HUES64 (cell line): Measurements from ENCODE around the gene NDFIP2.

Experiments
- H3K27ac ChIP-seq: 2 replicates; pipeline ENCODE4 v1.7.0; 2013; ENCODE audit warnings: low read depth, low read length, inconsistent platforms
- H3K27me3 ChIP-seq: 2 replicates; pipeline ENCODE4 v1.6.1; 2013; ENCODE audit warnings: mild to moderate bottlenecking, low read length; ENCODE audit not compliant: insufficient read depth
- H3K36me3 ChIP-seq: 2 replicates; pipeline ENCODE4 v1.6.1; 2013; ENCODE audit warnings: mild to moderate bottlenecking, low read length; ENCODE audit not compliant: insufficient read depth
- H3K4me1 ChIP-seq: 2 replicates; pipeline ENCODE4 v1.6.1; 2013; ENCODE audit warnings: mild to moderate bottlenecking, low read length, moderate library complexity; ENCODE audit not compliant: insufficient read depth
- H3K4me3 ChIP-seq: 2 replicates; pipeline ENCODE4 v1.5.1; 2013; ENCODE audit warnings: mild to moderate bottlenecking, low read length, moderate library complexity
- H3K9ac ChIP-seq: 2 replicates; pipeline ENCODE4 v1.6.1; 2013; ENCODE audit warnings: mild to moderate bottlenecking, low read depth, low read length
- H3K9me3 ChIP-seq: 2 replicates; pipeline ENCODE4 v1.6.1; 2013; ENCODE audit warnings: low read depth, low read length; ENCODE audit not compliant: insufficient read depth
- WGBS: fragments of 150-250, 120-280 bp; methylation state at CpG from one replicate; pipeline ENCODE4 v1.1.7; 2013; ENCODE audit warnings: missing lambda C conversion rate; 5-methylcytosine and 5-hydroxymethylcytosine counted together

Gene NDFIP2

GRCh38 chr13:79497064-79497463 lies 16.1 kb downstream of the NDFIP2 start:
- Histone ChIP-seq H3K9me3 (no peaks in the 10 kb centered on the region), H3K4me3 (no peak overlapping the region), H3K4me1 (peaks cover 42% of the 10 kb centered on the region), H3K36me3 (no peaks in the 10 kb centered on the region), H3K9ac (no peak overlapping the region), H3K27me3 (no peaks in the 10 kb centered on the region), H3K27ac (no peak overlapping the region)
- 100% methylated on average over 1 of the region's 1 CpG for WGBS

- no CpG with 5 or more reads among the region's 1 CpG for WGBS
- Histone ChIP-seq H3K9me3 (no peaks in the 10 kb centered on the region), H3K4me3 (no peak overlapping the region), H3K9ac (no peak overlapping the region), H3K4me1 (peaks cover 35% of the 10 kb centered on the region), H3K36me3 (no peaks in the 10 kb centered on the region), H3K27ac (no peak overlapping the region), H3K27me3 (no peaks in the 10 kb centered on the region)
Measured at GRCh38 chr13:79497852-79498251, 16.9 kb downstream of the NDFIP2 start.

GRCh38 chr13:79500829-79501228 lies 19.9 kb downstream of the NDFIP2 start:
- H3K4me3 ChIP-seq, result no peak overlapping the region
- WGBS, result 95% methylated on average over 2 of the region's 4 CpGs
- H3K9me3 ChIP-seq, result no peaks in the 10 kb centered on the region
- H3K9ac ChIP-seq, result no peak overlapping the region
- H3K36me3 ChIP-seq, result no peaks in the 10 kb centered on the region
- H3K4me1 ChIP-seq, result peaks cover 17% of the 10 kb centered on the region
- no peaks in the 10 kb centered on the region for H3K27me3 ChIP-seq
- H3K27ac ChIP-seq, result no peak overlapping the region

- WGBS, result 96% methylated on average over 7 of the region's 7 CpGs
Measured at GRCh38 chr13:79501538-79502232, 20.7 kb downstream of the NDFIP2 start.

GRCh38 chr13:79502859-79503468 lies 22.0 kb downstream of the NDFIP2 start:
- Histone ChIP-seq H3K27ac (no peak overlapping the region), H3K4me3 (no peak overlapping the region), H3K27me3 (no peaks in the 10 kb centered on the region), H3K9me3 (no peaks in the 10 kb centered on the region), H3K9ac (no peak overlapping the region), H3K36me3 (no peaks in the 10 kb centered on the region), H3K4me1 (no peaks in the 10 kb centered on the region)
- WGBS, result 88% methylated on average over 3 of the region's 3 CpGs

More at GRCh38 chr13:79501538-79502232, 20.7 kb downstream of the NDFIP2 start:
- no peak overlapping the region for H3K9ac ChIP-seq
- no peaks in the 10 kb centered on the region for H3K36me3 ChIP-seq
- no peak overlapping the region for H3K27ac ChIP-seq
- peaks cover 9% of the 10 kb centered on the region for H3K4me1 ChIP-seq
- no peaks in the 10 kb centered on the region for H3K9me3 ChIP-seq
- H3K4me3 ChIP-seq, result no peak overlapping the region
- no peaks in the 10 kb centered on the region for H3K27me3 ChIP-seq

- H3K9me3 ChIP-seq, result no peaks in the 10 kb centered on the region
- H3K4me1 ChIP-seq, result no peaks in the 10 kb centered on the region
- no peaks in the 10 kb centered on the region for H3K36me3 ChIP-seq
- H3K27ac ChIP-seq, result no peak overlapping the region
- no peak overlapping the region for H3K9ac ChIP-seq
- H3K27me3 ChIP-seq, result no peaks in the 10 kb centered on the region
- H3K4me3 ChIP-seq, result no peak overlapping the region
Measured at GRCh38 chr13:79503473-79504017, 22.6 kb downstream of the NDFIP2 start.

- 89% methylated on average over 6 of the region's 6 CpGs for WGBS
- no peak overlapping the region for H3K27ac ChIP-seq
- H3K4me3 ChIP-seq, result no peak overlapping the region
- no peak overlapping the region for H3K9ac ChIP-seq
- H3K4me1 ChIP-seq, result no peaks in the 10 kb centered on the region
- no peaks in the 10 kb centered on the region for H3K27me3 ChIP-seq
- no peaks in the 10 kb centered on the region for H3K36me3 ChIP-seq
- H3K9me3 ChIP-seq, result no peaks in the 10 kb centered on the region
Measured at GRCh38 chr13:79508224-79508961, 27.4 kb downstream of the NDFIP2 start.

GRCh38 chr13:79511611-79512010 lies 30.7 kb downstream of the NDFIP2 start:
- Histone ChIP-seq H3K36me3 (no peaks in the 10 kb centered on the region), H3K9ac (no peak overlapping the region), H3K27me3 (no peaks in the 10 kb centered on the region), H3K4me1 (no peaks in the 10 kb centered on the region), H3K4me3 (no peak overlapping the region), H3K27ac (no peak overlapping the region), H3K9me3 (no peaks in the 10 kb centered on the region)
- WGBS, result 88% methylated on average over 2 of the region's 2 CpGs

GRCh38 chr13:79512950-79513349 lies 32.0 kb downstream of the NDFIP2 start:
- Histone ChIP-seq H3K4me1 (no peaks in the 10 kb centered on the region), H3K9ac (no peak overlapping the region), H3K4me3 (no peak overlapping the region), H3K9me3 (no peaks in the 10 kb centered on the region), H3K27me3 (no peaks in the 10 kb centered on the region), H3K36me3 (no peaks in the 10 kb centered on the region), H3K27ac (no peak overlapping the region)

- Histone ChIP-seq H3K4me3 (no peak overlapping the region), H3K36me3 (peaks cover 7% of the 10 kb centered on the region), H3K9ac (no peak overlapping the region), H3K9me3 (no peaks in the 10 kb centered on the region), H3K27me3 (no peaks in the 10 kb centered on the region), H3K4me1 (no peaks in the 10 kb centered on the region), H3K27ac (no peak overlapping the region)
Measured at GRCh38 chr13:79516595-79516994, 35.6 kb downstream of the NDFIP2 start.

- no peak overlapping the region for H3K27ac ChIP-seq
- no peaks in the 10 kb centered on the region for H3K9me3 ChIP-seq
- no peak overlapping the region for H3K4me3 ChIP-seq
- no peaks in the 10 kb centered on the region for H3K4me1 ChIP-seq
- H3K27me3 ChIP-seq, result no peaks in the 10 kb centered on the region
- WGBS, result 95% methylated on average over 3 of the region's 3 CpGs
- no peak overlapping the region for H3K9ac ChIP-seq
- peaks cover 24% of the 10 kb centered on the region for H3K36me3 ChIP-seq
Measured at GRCh38 chr13:79519255-79519654, 38.3 kb downstream of the NDFIP2 start.
